ENCODE measurements around the gene SAC3D1.

DNA sequence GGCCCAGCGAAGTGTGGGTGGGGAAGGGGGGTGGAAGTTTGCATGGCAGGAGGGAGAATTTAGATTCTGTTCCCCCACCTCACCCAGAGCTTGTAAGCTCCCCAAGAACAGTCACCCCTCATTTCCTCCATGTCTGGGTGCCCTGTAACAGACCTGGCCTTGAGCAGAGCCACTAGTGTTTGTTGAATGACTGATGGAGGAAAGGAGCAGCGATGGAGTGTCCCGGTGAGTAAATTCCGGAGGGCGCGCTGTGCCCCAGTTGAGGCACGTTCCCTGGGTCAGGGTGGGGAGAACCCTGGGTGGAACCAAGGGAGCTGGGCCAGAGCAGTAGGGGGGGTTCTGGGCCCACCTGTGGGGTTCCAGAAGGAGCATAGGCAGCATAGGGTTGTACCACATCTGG is 16.5 kb downstream of the SAC3D1 start:
- TF ChIP-seq ZC3H11A (IDR thresholded peaks at IDR 0.05) (no peak), CEBPB (IDR thresholded peaks at IDR 0.05) (no peak)
- TF ChIP-seq, protein P1, sequence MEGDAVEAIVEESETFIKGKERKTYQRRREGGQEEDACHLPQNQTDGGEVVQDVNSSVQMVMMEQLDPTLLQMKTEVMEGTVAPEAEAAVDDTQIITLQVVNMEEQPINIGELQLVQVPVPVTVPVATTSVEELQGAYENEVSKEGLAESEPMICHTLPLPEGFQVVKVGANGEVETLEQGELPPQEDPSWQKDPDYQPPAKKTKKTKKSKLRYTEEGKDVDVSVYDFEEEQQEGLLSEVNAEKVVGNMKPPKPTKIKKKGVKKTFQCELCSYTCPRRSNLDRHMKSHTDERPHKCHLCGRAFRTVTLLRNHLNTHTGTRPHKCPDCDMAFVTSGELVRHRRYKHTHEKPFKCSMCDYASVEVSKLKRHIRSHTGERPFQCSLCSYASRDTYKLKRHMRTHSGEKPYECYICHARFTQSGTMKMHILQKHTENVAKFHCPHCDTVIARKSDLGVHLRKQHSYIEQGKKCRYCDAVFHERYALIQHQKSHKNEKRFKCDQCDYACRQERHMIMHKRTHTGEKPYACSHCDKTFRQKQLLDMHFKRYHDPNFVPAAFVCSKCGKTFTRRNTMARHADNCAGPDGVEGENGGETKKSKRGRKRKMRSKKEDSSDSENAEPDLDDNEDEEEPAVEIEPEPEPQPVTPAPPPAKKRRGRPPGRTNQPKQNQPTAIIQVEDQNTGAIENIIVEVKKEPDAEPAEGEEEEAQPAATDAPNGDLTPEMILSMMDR (IDR thresholded peaks at IDR 0.05) = no peak
